GM12864 (cell line): ENCODE measurements around the gene TMEM245.

Experiments used
- DNase-seq: peaks from one replicate; pipeline ENCODE4 v3.0.0-alpha.2; 2011; ENCODE audit warnings: low read depth
- H3K4me3 ChIP-seq: 2 replicates; pipeline ENCODE4 v1.5.1; 2011; ENCODE audit warnings: mild to moderate bottlenecking, low read depth, low read length, control low read depth
- TF ChIP-seq, protein P1 (sequence below): IDR thresholded peaks from 2 replicates; pipeline ENCODE4 v1.5.1; 2011; ENCODE audit warnings: low read depth, mild to moderate bottlenecking, moderate library complexity, low read length, control low read depth, inconsistent platforms; ENCODE audit errors: missing control alignments

The TMEM245 gene

DNA sequence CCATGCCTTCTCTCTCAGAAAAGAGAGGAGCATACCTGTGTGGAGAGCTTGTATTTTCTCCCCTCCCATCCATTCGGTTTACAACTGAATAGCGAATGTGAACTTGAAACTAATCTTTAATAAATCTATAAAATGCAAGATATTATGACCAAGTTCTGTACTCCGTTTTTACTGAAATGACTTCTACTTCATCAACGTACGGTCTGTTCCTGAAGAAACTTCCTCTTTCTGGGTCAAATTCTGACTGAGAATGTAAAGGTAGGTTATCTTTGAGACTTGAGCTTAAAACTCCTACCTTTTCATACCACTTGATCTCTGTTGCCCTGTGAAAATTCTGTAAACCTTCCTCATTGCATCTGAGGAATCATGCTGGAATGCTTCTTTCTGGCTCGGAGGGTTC lies 102.3 kb downstream of the TMEM245 start:
- TF ChIP-seq, protein P1, sequence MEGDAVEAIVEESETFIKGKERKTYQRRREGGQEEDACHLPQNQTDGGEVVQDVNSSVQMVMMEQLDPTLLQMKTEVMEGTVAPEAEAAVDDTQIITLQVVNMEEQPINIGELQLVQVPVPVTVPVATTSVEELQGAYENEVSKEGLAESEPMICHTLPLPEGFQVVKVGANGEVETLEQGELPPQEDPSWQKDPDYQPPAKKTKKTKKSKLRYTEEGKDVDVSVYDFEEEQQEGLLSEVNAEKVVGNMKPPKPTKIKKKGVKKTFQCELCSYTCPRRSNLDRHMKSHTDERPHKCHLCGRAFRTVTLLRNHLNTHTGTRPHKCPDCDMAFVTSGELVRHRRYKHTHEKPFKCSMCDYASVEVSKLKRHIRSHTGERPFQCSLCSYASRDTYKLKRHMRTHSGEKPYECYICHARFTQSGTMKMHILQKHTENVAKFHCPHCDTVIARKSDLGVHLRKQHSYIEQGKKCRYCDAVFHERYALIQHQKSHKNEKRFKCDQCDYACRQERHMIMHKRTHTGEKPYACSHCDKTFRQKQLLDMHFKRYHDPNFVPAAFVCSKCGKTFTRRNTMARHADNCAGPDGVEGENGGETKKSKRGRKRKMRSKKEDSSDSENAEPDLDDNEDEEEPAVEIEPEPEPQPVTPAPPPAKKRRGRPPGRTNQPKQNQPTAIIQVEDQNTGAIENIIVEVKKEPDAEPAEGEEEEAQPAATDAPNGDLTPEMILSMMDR = no peak
- no peak for DNase-seq
- no peak overlapping the region for H3K4me3 ChIP-seq

DNA sequence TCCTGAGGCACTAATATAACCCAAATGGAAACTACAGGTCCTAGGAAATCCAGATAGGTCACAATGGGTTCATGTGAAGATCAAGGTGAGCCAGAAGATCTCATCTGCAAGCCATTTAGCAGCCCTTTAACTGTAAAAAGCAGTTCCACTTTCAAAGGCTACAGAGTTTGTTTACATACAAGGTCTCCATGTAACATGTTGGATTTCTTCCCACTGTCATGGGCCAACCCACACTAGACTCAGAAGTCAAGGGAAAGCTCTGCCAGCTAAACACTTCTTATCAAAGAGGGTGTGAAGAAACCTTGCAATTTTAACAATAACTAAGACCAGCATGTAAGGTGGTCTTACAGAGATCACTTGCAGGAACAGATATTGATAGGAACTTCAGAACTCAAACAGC lies 102.7 kb downstream of the TMEM245 start:
- TF ChIP-seq, protein P1 = no peak
- H3K4me3 ChIP-seq = no peak overlapping the region
- DNase-seq = no peak

DNA sequence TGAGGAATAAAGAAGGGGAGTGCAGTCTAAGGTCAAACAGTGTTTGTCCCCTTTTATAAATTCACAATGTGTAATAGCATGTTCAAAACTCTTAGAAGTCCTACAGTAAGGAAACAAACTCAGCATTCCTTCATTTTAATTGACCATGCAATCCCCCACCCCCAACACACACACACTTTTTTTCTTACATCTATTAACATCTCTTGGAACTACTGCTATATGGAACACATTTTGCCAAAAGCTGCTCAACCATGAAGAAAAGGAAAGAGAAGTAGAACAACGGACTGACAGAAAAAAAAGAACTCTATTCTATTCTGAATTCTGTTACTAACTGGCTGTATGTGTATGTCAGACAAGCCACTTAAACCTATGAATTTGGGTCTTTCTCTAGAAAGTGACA lies 103.6 kb downstream of the TMEM245 start:
- H3K4me3 ChIP-seq = no peak overlapping the region
- TF ChIP-seq, protein P1 = no peak
- DNase-seq = no peak

DNA sequence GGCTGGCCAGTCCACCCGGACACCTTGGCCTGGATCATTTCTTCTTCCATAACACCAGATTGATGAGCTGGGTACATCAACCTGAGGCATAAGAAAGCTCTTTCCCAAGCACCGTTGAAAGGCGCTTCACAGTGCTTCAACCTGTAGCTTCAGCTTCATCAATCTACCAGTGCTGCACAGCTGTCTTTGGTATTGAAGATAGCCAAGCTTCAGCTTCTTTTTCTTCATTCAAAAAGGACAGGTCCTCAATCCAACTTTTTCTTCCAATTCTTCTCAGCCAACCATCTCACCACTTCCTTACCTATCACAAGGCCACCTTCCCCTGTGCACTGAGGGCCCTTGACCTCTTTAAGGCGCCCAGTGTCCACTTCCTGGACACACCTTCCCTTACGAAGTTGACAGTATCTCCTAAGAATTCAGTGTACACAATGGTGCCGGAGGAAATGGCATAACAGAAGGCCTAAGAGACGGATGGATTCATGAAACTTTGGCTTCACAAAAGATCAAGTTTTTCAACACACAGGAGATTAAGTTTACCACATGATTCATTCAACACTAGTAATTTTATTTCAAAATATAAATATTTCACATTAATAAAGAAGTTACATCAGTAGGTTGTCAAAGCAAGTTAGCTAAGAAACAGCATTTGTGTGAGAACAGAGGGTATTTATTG lies 105.0 kb downstream of the TMEM245 start:
- no peak overlapping the region for H3K4me3 ChIP-seq
- TF ChIP-seq, protein P1 = no peak
- no peak for DNase-seq

DNA sequence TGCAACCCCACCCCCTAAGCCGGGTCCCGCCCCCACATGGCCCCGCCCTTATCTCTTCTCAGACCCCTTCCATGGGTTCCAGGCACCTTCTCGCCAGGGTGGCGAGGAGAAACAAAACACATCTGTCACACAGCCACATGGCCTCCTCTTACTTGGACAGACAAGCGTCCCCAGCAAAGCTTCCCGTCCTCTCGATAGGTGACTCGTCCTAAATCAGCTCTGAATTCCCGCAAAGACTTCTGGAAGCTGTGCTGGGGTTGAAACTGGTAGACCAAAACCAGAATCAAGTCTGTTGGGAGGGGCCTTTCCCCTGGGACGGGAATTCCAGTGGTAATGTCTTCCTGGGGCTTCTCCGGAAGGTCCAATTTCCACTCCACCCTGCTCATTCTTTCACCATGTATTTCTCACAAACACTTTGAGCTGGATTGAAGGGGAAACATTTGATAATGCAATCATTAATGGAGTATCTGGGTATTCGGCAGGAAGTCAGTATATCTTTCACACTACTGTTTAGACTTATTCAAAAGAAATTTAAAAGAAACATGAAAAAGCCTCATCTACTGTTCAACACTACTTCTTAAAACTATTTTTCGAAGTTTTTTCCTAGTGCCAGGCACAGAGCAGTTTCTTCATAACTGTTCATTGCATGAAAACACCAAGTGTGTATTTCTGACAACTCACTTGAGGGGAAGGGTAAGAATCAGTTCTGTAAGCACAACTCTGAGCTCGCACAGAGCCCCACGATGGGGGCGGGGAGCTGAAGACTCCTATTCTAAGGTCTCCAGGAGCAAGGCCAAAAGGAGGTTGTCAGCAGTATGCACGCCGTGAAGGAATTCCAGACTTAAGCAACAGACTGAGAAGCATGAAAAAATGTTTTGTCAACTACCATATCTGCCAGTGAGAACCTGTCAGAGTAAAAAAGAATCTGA lies 105.8 kb downstream of the TMEM245 start:
- no peak for DNase-seq
- TF ChIP-seq, protein P1 = no peak

DNA sequence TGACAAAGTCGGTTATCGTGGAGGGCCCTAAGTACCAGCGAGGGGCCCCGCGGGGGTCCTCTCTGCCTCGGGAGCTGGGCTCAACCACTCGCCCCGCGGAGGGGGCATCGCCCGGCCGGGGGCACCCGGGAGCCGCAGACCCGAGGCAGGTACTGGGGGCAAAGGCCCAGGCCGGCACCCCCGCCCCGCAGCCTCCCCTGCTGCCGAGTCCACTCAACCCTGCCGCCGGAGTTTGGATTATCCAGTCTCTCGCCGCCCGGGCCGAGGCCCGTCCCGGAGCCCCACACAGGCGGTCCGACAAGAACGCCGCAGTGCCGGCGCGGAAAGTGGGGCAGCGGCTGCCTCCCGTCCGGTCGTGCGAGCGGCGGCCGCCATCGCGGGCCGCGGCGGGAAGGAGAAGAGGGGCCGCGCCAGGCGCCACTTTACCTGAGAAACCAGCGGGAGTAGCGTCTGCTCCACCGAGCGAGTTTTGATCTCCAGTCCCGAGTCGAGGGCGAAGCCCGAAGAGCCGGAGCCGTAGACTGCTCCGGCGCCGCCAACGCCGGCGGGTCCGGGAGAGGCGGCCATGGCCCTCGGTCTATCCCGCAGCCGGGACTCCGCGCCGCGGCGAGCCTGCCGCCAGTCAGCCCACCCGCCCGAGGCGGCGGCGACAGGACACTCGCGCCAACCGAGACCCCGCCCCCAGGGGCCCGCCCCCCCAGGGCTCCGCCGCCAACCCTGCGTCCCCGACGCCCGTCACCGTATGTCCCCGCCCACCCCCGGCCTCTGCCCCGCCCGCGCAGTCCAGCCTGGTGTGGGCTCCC lies 106.7 kb downstream of the TMEM245 start, which contains the start of gene CTNNAL1:
TSS of gene CTNNAL1 (minus strand) at position 624 of the 803 bp plus-strand sequence. CDS start at position 567, 57 bp downstream.
- TF ChIP-seq, protein P1 = no peak
- peak within 1 kb of the TSS; percentile 82 for H3K4me3 ChIP-seq
- DNase-seq = no peak

More for the DNA sequence above, 105.8 kb downstream of the TMEM245 start:
- no peak overlapping the region for H3K4me3 ChIP-seq
